Liver (tissue), 3 donors: ENCODE results near the gene NOP16.

Source experiments
- ATF3 ChIP-seq: IDR thresholded peaks from 2 replicates; pipeline ENCODE4 v1.6.1; 2016; ENCODE audit warnings: antibody characterized with exemption
- CTCF ChIP-seq: fragments of 150-350 bp; IDR thresholded peaks from 2 replicates; pipeline ENCODE4 v1.5.1; 2017; ENCODE audit warnings: improper control_type of control experiment, low read depth, low read length; ENCODE audit not compliant: missing input control
- MAX ChIP-seq: IDR thresholded peaks from 2 replicates; pipeline ENCODE4 v1.6.1; 2016; ENCODE audit warnings: antibody characterized with exemption
- REST ChIP-seq: IDR thresholded peaks from 2 replicates; pipeline ENCODE4 v1.6.1; 2016; ENCODE audit warnings: antibody characterized with exemption, mild to moderate bottlenecking
- TAF1 ChIP-seq: conservative IDR thresholded peaks from 2 replicates; pipeline ENCODE4 v1.6.1; 2016; ENCODE audit warnings: antibody characterized with exemption, mild to moderate bottlenecking
- YY1 ChIP-seq: IDR thresholded peaks from 2 replicates; pipeline ENCODE4 v1.6.1; 2016; ENCODE audit warnings: antibody characterized with exemption, mild to moderate bottlenecking
- donor health status: healthy.
- donor health status: healthy.

- no peak for TF ChIP-seq CTCF
- TF ChIP-seq MAX = no peak
- TF ChIP-seq TAF1 = no peak
- no peak for TF ChIP-seq REST
- TF ChIP-seq ATF3 = no peak
- TF ChIP-seq YY1 = no peak
Observed at GRCh38 chr5:176413709-176414191, 25.4 kb upstream of the NOP16 start.
